ENCODE data around the gene SYP.

DNA sequence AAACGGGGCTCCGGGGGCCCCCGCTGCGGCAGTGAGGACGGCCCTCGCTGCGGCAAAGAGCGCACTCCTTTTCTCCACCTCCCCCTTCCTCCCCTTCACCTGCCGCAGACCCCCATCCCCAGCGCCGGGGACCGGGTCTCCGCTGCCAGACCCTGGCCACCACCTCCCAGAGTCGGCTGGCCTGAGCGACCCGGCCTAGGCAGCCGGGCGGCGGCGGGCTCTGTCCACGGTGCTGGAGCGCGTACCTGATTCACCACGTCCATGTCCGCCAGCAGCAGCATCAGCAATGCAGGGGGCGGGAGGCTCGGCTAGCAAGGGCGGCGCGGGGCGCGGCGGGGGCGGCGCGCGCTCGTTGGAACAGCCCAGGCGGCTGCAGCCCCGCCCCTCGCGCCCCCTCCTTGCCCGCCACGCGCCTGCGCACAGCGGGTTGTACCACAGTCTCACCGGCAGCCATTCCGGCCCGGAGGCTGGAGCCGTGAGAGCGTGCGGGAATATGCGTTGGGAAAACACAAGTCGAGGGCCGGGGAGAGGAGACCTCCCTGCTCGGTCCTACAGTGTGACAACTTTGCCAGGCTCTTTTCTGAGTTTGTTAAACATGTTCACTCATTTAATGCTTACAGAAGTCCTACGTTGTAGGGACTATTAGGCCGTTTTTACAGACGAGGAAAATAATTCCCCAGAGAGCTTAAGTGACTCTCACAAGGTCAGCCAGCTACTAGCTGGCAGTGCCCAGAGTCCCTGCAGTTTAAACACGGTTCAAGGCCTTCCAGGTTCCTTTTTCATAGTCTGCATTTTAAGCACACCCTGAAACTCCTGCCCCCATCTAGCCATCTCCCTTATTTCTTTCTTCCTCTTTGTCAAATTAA lies at the start of gene SYP:
- TF ChIP-seq, protein P1, sequence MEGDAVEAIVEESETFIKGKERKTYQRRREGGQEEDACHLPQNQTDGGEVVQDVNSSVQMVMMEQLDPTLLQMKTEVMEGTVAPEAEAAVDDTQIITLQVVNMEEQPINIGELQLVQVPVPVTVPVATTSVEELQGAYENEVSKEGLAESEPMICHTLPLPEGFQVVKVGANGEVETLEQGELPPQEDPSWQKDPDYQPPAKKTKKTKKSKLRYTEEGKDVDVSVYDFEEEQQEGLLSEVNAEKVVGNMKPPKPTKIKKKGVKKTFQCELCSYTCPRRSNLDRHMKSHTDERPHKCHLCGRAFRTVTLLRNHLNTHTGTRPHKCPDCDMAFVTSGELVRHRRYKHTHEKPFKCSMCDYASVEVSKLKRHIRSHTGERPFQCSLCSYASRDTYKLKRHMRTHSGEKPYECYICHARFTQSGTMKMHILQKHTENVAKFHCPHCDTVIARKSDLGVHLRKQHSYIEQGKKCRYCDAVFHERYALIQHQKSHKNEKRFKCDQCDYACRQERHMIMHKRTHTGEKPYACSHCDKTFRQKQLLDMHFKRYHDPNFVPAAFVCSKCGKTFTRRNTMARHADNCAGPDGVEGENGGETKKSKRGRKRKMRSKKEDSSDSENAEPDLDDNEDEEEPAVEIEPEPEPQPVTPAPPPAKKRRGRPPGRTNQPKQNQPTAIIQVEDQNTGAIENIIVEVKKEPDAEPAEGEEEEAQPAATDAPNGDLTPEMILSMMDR (IDR thresholded peaks at IDR 0.05), result no peak
- TF ChIP-seq EP300 (IDR thresholded peaks at IDR 0.05; ENCODE audit: low read depth) (no peak), POLR2AphosphoS5 (IDR thresholded peaks at IDR 0.05) (peak; percentile 26 to 76 (median 76)), POLR2A (IDR thresholded peaks at IDR 0.05) (peak; percentile 60)
